ENCODE results near the gene ARFGAP2.
"Not testable (repeated sequence)": the region's sequence is repeated elsewhere in the genome, so short reads cannot be mapped to it uniquely, and the experiment has no call there.

DNA sequence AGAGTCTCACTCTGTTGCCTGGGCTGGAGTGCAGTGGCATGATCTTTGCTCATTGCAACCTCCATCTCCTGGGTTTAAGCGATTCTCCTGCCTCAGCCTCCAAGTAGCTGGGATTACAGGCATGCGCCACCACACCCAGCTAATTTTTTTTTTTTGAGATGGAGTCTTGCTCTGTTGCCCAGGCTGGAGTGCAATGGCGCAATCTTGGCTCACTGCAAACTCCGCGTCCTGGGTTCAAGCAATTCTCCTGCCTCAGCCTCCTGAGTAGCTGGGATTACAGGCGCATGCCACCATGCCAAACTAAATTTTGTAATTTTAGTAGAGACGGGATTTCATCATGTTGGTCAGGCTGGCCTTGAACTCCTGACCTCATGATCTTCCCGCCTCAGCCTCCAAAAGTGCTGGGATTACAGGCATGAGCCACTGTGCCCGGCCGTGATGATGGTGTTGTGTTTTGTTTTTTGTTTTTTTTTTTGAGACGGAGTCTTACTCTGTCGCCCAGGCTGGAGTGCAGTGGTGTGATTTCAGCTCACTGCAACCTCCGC, 31.4 kb upstream of the ARFGAP2 start:
- TF ChIP-seq, protein P1, sequence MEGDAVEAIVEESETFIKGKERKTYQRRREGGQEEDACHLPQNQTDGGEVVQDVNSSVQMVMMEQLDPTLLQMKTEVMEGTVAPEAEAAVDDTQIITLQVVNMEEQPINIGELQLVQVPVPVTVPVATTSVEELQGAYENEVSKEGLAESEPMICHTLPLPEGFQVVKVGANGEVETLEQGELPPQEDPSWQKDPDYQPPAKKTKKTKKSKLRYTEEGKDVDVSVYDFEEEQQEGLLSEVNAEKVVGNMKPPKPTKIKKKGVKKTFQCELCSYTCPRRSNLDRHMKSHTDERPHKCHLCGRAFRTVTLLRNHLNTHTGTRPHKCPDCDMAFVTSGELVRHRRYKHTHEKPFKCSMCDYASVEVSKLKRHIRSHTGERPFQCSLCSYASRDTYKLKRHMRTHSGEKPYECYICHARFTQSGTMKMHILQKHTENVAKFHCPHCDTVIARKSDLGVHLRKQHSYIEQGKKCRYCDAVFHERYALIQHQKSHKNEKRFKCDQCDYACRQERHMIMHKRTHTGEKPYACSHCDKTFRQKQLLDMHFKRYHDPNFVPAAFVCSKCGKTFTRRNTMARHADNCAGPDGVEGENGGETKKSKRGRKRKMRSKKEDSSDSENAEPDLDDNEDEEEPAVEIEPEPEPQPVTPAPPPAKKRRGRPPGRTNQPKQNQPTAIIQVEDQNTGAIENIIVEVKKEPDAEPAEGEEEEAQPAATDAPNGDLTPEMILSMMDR (IDR thresholded peaks at IDR 0.05) = not testable (repeated sequence)
- not testable (repeated sequence) for TF ChIP-seq POLR2A (IDR thresholded peaks at IDR 0.05)
